Mammary epithelial cell (primary cell): ENCODE measurements around the gene SORCS2.

Experiments used
- CTCF ChIP-seq, 2 donors: IDR thresholded peaks in 1 of 2; conservative IDR thresholded peaks in 1 of 2; 2 replicates each; pipeline ENCODE4 v1.5.1; 2011 to 2012; ENCODE audit warnings: inconsistent platforms in 2 of 2, low read length in 2 of 2, mild to moderate bottlenecking in 2 of 2, control low read depth in 1 of 2, low read depth in 1 of 2; ENCODE audit not compliant: insufficient read depth in 1 of 2; ENCODE audit errors: extremely low read depth in 1 of 2
- EZH2 ChIP-seq: IDR thresholded peaks from 2 replicates; pipeline ENCODE4 v1.6.1; 2012; ENCODE audit warnings: low read length, inconsistent platforms, borderline replicate concordance

GRCh38 chr4:7637971-7638370, 445.6 kb downstream of the SORCS2 start:
- no peak for TF ChIP-seq CTCF (conservative IDR thresholded peaks at IDR 0.05 in 1 of 2, IDR thresholded peaks at IDR 0.05 in 1 of 2; ENCODE audit: extremely low read depth in 1 of 2, insufficient read depth in 1 of 2, low read depth in 1 of 2, low read length in 2 of 2)
- TF ChIP-seq EZH2 = no peak
